Transverse colon (tissue), 4 donors: ENCODE data around the gene NWD2. TPM values are rescaled to one million over a fixed set of nuclear protein-coding genes. Genes with fewer than 3 reads are reported as not detected.

ENCODE experiments used
- DNase-seq: peaks from one replicate; pipeline ENCODE4 v3.0.0-alpha.2; 2019
- H3K27ac ChIP-seq, 4 donors: fragments of 200-600 bp; sonication (generic); 2 replicates each; pipeline ENCODE4 v1.5.1; 2016 to 2018; ENCODE audit warnings: inconsistent platforms in 4 of 4
- H3K27me3 ChIP-seq: fragments of 200-600 bp; sonication (generic); 2 replicates; pipeline ENCODE4 v1.5.1; 2017; ENCODE audit warnings: inconsistent platforms
- H3K36me3 ChIP-seq, 4 donors: fragments of 200-600 bp; sonication (generic); 2 replicates each; pipeline ENCODE4 v1.5.1; 2017 to 2019; ENCODE audit warnings: inconsistent platforms in 4 of 4
- H3K4me1 ChIP-seq, 4 donors: fragments of 200-600 bp; sonication (generic); 2 replicates each; pipeline ENCODE4 v1.5.1; 2017 to 2020; ENCODE audit warnings: inconsistent platforms in 4 of 4
- H3K4me3 ChIP-seq, 4 donors: fragments of 200-600 bp; sonication (generic); 1 replicate in 1 of 4; 2 replicates in 3 of 4; pipeline versions ENCODE4 v1.5.1 to v1.6.1; 2017 to 2019; ENCODE audit warnings: inconsistent platforms in 4 of 4
- H3K9me3 ChIP-seq, 2 donors: fragments of 200-600 bp; sonication (generic); 2 replicates each; pipeline ENCODE4 v1.5.1; 2017 to 2019; ENCODE audit warnings: inconsistent platforms in 2 of 2
- CTCF ChIP-seq, 5 experiments: fragments of 200-600 bp in 3 of 5; fragments of 450-650 bp in 2 of 5; sonication (generic) in 3 of 5; IDR thresholded peaks; 1 replicate in 2 of 5; 2 replicates in 3 of 5; pipeline ENCODE4 v1.5.1; 2016 to 2017; ENCODE audit warnings: antibody characterized with exemption in 5 of 5, inconsistent platforms in 3 of 5, mild to moderate bottlenecking in 2 of 5, moderate library complexity in 1 of 5
- EP300 ChIP-seq: sonication (generic); formaldehyde crosslinking; IDR thresholded peaks from one replicate; pipeline ENCODE4 v1.6.1; 2017; ENCODE audit warnings: antibody characterized with exemption, low read depth
- POLR2A ChIP-seq: fragments of 450-650 bp; IDR thresholded peaks from one replicate; pipeline ENCODE4 v1.6.1; 2016; ENCODE audit warnings: antibody characterized with exemption, mild to moderate bottlenecking, moderate library complexity
- POLR2AphosphoS5 ChIP-seq, 3 donors: sonication (generic); formaldehyde crosslinking; IDR thresholded peaks; one replicate each; pipeline ENCODE4 v1.6.1; 2016; ENCODE audit warnings: antibody characterized with exemption in 3 of 3
- WGBS, 2 donors: methylation state at CpG; one replicate each; pipeline ENCODE4 v1.1.5; 2018; ENCODE audit warnings: low coverage in 1 of 2; 5-methylcytosine and 5-hydroxymethylcytosine counted together
- in situ Hi-C, 4 donors: fragments of 200-750 bp; cut with MboI; loops; one replicate each; pipeline versions ENCODE4 v1.15.0 to v1.15.1; 2017; ENCODE audit warnings: low sequenced_read_pairs in 3 of 4, low pct_ligation_motif_present in 1 of 4, low pct_unique_long_range_greater_than_20kb in 1 of 4
- intact Hi-C: fragments of 100-400 bp; cut with DNase I; formaldehyde crosslinking; loops from one replicate; pipeline ENCODE4 v1.15.1; 2023; ENCODE audit warnings: low total_unique reads
- total RNA-seq, 4 donors: library from RNA; depleted of rRNA; stranded (reverse); fragments of >200 nt; gene quantifications; one replicate each; pipeline ENCODE4 v1.1.0, GENCODE V29; 2016

Gene NWD2
- total RNA-seq, 4 donors from 2014 or later = 0.48 to 0.55 TPM; not detected in 2

GRCh38 chr4:37480509-37480908, 236.0 kb downstream of the NWD2 start:
- WGBS, 2 donors = 59 to 83% methylated on average over 1 to 4 of the region's 4 CpGs
- no peak overlapping the region for H3K27ac ChIP-seq
- no peaks in the 10 kb centered on the region for H3K27me3 ChIP-seq

GRCh38 chr4:37481547-37482122, 237.1 kb downstream of the NWD2 start:
- H3K27ac ChIP-seq = peak overlapping the region in 1 of 4 donors; percentile 24
- no peak overlapping the region for H3K4me3 ChIP-seq
- DNase-seq = no peak
- in situ Hi-C loops = no loop called here
- H3K27me3 ChIP-seq = no peaks in the 10 kb centered on the region
- H3K36me3 ChIP-seq = no peaks in the 10 kb centered on the region
- no peak for TF ChIP-seq POLR2AphosphoS5 (IDR thresholded peaks at IDR 0.05)
- TF ChIP-seq CTCF (IDR thresholded peaks at IDR 0.05) = no peak
- no peak for TF ChIP-seq EP300
- no peak for TF ChIP-seq POLR2A
- no peaks in the 10 kb centered on the region for H3K9me3 ChIP-seq
- intact Hi-C loops = no loop called here
- WGBS, 2 donors = 61 to 71% methylated on average over 5 of the region's 5 CpGs
- H3K4me1 ChIP-seq = peaks cover 0 to 22% (median 10%) of the 10 kb centered on the region in 4 donors

More at GRCh38 chr4:37480509-37480908, 236.0 kb downstream of the NWD2 start:
- peaks cover 0 to 14% (median 4%) of the 10 kb centered on the region in 4 donors for H3K4me1 ChIP-seq
- no peak for DNase-seq
- H3K9me3 ChIP-seq = no peaks in the 10 kb centered on the region
- no peak overlapping the region for H3K4me3 ChIP-seq
- intact Hi-C loops (no loop called here), in situ Hi-C loops (no loop called here)
- H3K36me3 ChIP-seq = no peaks in the 10 kb centered on the region
- TF ChIP-seq EP300 (no peak), POLR2A (no peak), CTCF (IDR thresholded peaks at IDR 0.05) (no peak), POLR2AphosphoS5 (IDR thresholded peaks at IDR 0.05) (no peak)

- in situ Hi-C loops = no loop called here
- Histone ChIP-seq H3K36me3 (no peaks in the 10 kb centered on the region), H3K4me1 (peaks cover 0 to 29% (median 12%) of the 10 kb centered on the region in 4 donors), H3K9me3 (no peaks in the 10 kb centered on the region), H3K4me3 (no peak overlapping the region), H3K27me3 (no peaks in the 10 kb centered on the region), H3K27ac (peak overlapping the region in 1 of 4 donors; percentile 24)
- no peak for DNase-seq
- 38 to 49% methylated on average over 1 of the region's 1 CpG for WGBS, 2 donors
- intact Hi-C loops = no loop called here
- no peak for TF ChIP-seq CTCF (IDR thresholded peaks at IDR 0.05)
- no peak for TF ChIP-seq POLR2A
- no peak for TF ChIP-seq EP300
- no peak for TF ChIP-seq POLR2AphosphoS5 (IDR thresholded peaks at IDR 0.05)
Measured at GRCh38 chr4:37482236-37482913, 237.8 kb downstream of the NWD2 start.

- TF ChIP-seq POLR2A (no peak), POLR2AphosphoS5 (IDR thresholded peaks at IDR 0.05) (no peak)
- peaks cover 0 to 41% (median 13%) of the 10 kb centered on the region in 4 donors for H3K4me1 ChIP-seq
- WGBS, 2 donors = 6 to 75% methylated on average over 1 of the region's 1 CpG
- H3K9me3 ChIP-seq = no peaks in the 10 kb centered on the region
- no peak for DNase-seq
- in situ Hi-C loops (no loop called here), intact Hi-C loops (no loop called here)
- no peak overlapping the region for H3K27ac ChIP-seq
- no peaks in the 10 kb centered on the region for H3K36me3 ChIP-seq
- no peaks in the 10 kb centered on the region for H3K27me3 ChIP-seq
- no peak overlapping the region for H3K4me3 ChIP-seq
Measured at GRCh38 chr4:37483610-37484009, 239.1 kb downstream of the NWD2 start.
